ENCODE results near the gene NAIF1. TPM values are rescaled to one million over a fixed set of nuclear protein-coding genes. Genes with fewer than 3 reads are reported as not detected.

The NAIF1 gene
- total RNA-seq, 4 donors from 2014 or later, result 3.6 to 7.4 (median 6.9) TPM

GRCh38 chr9:128088253-128088945 lies 21.3 kb upstream of the NAIF1 start:
- no peak for ATAC-seq
- peaks cover 29% of the 10 kb centered on the region in 2 donors for H3K4me1 ChIP-seq
- no peak overlapping the region for H3K27ac ChIP-seq
- TF ChIP-seq POLR2A (IDR thresholded peaks at IDR 0.05) (no peak), CTCF (IDR thresholded peaks at IDR 0.05 in 4 of 5, conservative IDR thresholded peaks at IDR 0.05 in 1 of 5) (no peak)
- no peak overlapping the region for H3K4me3 ChIP-seq
- no peak for DNase-seq
- intact Hi-C loops (cut with DNase I; ENCODE audit: low total_unique reads), result no loop called here
- H3K36me3 ChIP-seq, result no peaks in the 10 kb centered on the region
- no peaks in the 10 kb centered on the region for H3K27me3 ChIP-seq
- in situ Hi-C loops (cut with MboI; ENCODE audit: low sequenced_read_pairs in 4 of 4), result no loop called here
- no peaks in the 10 kb centered on the region for H3K9me3 ChIP-seq

- in situ Hi-C loops (cut with MboI; ENCODE audit: low sequenced_read_pairs in 4 of 4), result no loop called here
- H3K9me3 ChIP-seq, result no peaks in the 10 kb centered on the region
- no peak overlapping the region for H3K4me3 ChIP-seq
- ATAC-seq (no peak), DNase-seq (no peak)
- H3K4me1 ChIP-seq, result peaks cover 18 to 21% of the 10 kb centered on the region in 2 donors
- intact Hi-C loops (cut with DNase I; ENCODE audit: low total_unique reads), result no loop called here
- H3K27ac ChIP-seq, result no peak overlapping the region
- TF ChIP-seq CTCF (IDR thresholded peaks at IDR 0.05 in 4 of 5, conservative IDR thresholded peaks at IDR 0.05 in 1 of 5) (no peak), POLR2A (IDR thresholded peaks at IDR 0.05) (no peak)
- no peaks in the 10 kb centered on the region for H3K36me3 ChIP-seq
- H3K27me3 ChIP-seq, result no peaks in the 10 kb centered on the region
These were observed 20.1 kb upstream of the NAIF1 start for GRCh38 chr9:128087262-128087661.

- intact Hi-C loops (cut with DNase I; ENCODE audit: low total_unique reads), result no loop called here
- no peak overlapping the region for H3K4me3 ChIP-seq
- in situ Hi-C loops (cut with MboI; ENCODE audit: low sequenced_read_pairs in 4 of 4), result no loop called here
These were observed 18.8 kb upstream of the NAIF1 start for GRCh38 chr9:128085943-128086342.

GRCh38 chr9:128084746-128085145 lies 17.6 kb upstream of the NAIF1 start:
- in situ Hi-C loops (cut with MboI; ENCODE audit: low sequenced_read_pairs in 4 of 4), result no loop called here

More at GRCh38 chr9:128085943-128086342, 18.8 kb upstream of the NAIF1 start:
- DNase-seq, result no peak
- Histone ChIP-seq H3K36me3 (no peaks in the 10 kb centered on the region), H3K27ac (no peak overlapping the region), H3K27me3 (no peaks in the 10 kb centered on the region), H3K4me1 (peaks cover 10 to 23% of the 10 kb centered on the region in 2 donors), H3K9me3 (no peaks in the 10 kb centered on the region)
- no peak for ATAC-seq
- TF ChIP-seq POLR2A (IDR thresholded peaks at IDR 0.05) (no peak), CTCF (IDR thresholded peaks at IDR 0.05 in 4 of 5, conservative IDR thresholded peaks at IDR 0.05 in 1 of 5) (no peak)

More at GRCh38 chr9:128084746-128085145, 17.6 kb upstream of the NAIF1 start:
- no peak for DNase-seq
- no peak for TF ChIP-seq CTCF (IDR thresholded peaks at IDR 0.05 in 4 of 5, conservative IDR thresholded peaks at IDR 0.05 in 1 of 5)
- TF ChIP-seq POLR2A (IDR thresholded peaks at IDR 0.05), result no peak
- no peaks in the 10 kb centered on the region for H3K36me3 ChIP-seq
- H3K27me3 ChIP-seq, result no peaks in the 10 kb centered on the region
- no peak overlapping the region for H3K4me3 ChIP-seq
- H3K27ac ChIP-seq, result no peak overlapping the region
- intact Hi-C loops (cut with DNase I; ENCODE audit: low total_unique reads), result loop anchor here (5.0 kb wide), 1 partner anchor 33 kb away; no protein-coding TSS in a partner anchor
- H3K9me3 ChIP-seq, result no peaks in the 10 kb centered on the region
- ATAC-seq, result no peak
- H3K4me1 ChIP-seq, result peaks cover 8 to 24% of the 10 kb centered on the region in 2 donors
